ENCODE measurements around the gene C2CD4C.

DNA sequence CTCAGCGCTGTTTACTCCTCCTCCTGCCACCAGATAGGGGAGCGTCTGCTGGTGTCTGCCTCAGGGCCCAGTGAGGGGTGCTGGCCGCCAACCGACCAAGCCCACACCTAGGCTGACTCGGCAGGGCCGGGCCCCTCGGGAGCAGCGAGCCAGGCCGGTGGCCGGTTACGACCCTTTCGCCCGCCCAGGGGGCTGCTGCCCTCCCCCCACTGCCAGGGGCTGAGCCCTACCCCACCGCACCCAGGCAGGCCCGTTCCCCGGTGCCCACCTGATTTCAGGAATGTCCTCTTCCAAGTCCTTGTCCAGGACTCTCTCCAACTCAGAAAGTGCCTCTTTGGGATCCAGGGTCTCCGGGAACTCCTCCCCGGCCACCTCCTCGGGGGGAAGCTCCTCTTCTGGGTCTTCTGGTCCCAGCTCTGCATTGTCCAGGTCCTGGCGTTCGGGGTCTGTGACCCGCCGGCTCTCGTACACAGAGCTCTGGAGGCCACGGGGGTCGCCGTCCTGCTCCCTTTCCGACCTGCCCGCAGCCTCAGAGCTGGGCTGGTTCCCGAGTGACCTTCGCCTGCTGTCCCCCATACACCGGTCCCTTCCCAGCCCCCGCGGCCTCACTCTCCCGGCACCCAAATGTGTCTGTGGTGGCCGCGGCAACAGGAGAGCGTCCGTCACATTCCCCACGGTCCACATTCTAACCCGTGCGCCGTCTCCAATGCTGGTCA, 33.4 kb downstream of the C2CD4C start:
- TF ChIP-seq, protein P1, sequence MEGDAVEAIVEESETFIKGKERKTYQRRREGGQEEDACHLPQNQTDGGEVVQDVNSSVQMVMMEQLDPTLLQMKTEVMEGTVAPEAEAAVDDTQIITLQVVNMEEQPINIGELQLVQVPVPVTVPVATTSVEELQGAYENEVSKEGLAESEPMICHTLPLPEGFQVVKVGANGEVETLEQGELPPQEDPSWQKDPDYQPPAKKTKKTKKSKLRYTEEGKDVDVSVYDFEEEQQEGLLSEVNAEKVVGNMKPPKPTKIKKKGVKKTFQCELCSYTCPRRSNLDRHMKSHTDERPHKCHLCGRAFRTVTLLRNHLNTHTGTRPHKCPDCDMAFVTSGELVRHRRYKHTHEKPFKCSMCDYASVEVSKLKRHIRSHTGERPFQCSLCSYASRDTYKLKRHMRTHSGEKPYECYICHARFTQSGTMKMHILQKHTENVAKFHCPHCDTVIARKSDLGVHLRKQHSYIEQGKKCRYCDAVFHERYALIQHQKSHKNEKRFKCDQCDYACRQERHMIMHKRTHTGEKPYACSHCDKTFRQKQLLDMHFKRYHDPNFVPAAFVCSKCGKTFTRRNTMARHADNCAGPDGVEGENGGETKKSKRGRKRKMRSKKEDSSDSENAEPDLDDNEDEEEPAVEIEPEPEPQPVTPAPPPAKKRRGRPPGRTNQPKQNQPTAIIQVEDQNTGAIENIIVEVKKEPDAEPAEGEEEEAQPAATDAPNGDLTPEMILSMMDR (IDR thresholded peaks at IDR 0.05; ENCODE audit: low read length) = no peak
- TF ChIP-seq EZH2 (IDR thresholded peaks at IDR 0.05; ENCODE audit: borderline replicate concordance, low read length) = no peak

All from OCI-LY1 (cell line).